Midbrain (tissue), 1 donor: ENCODE measurements around the gene COPS7B.

Experiments
- DNase-seq: peaks from one replicate; lab custom pipeline; 2025; lab: John Stamatoyannopoulos, UW

COPS7B gene

GRCh38 chr2:231785822-231786176, 446 bp upstream of the COPS7B start:
- DNase-seq = no peak

- DNase-seq = no peak
Measured at GRCh38 chr2:231786917-231787292, 660 bp downstream of the COPS7B start.

- DNase-seq = no peak
Measured at GRCh38 chr2:231791107-231791506, 4.9 kb downstream of the COPS7B start.

- no peak for DNase-seq
Measured at GRCh38 chr2:231794383-231794782, 8.1 kb downstream of the COPS7B start.

GRCh38 chr2:231795525-231796327, 9.5 kb downstream of the COPS7B start:
- DNase-seq = no peak

- no peak for DNase-seq
Measured at GRCh38 chr2:231800493-231801091, 14.3 kb downstream of the COPS7B start.

- DNase-seq = no peak
Measured at GRCh38 chr2:231803501-231804138, 17.4 kb downstream of the COPS7B start.

- no peak for DNase-seq
Measured at GRCh38 chr2:231807020-231807419, 20.8 kb downstream of the COPS7B start.

- no peak for DNase-seq
Measured at GRCh38 chr2:231810905-231811304, 24.7 kb downstream of the COPS7B start.

- DNase-seq = no peak
Measured at GRCh38 chr2:231816327-231817026, 30.2 kb downstream of the COPS7B start.

GRCh38 chr2:231819447-231820042, 33.3 kb downstream of the COPS7B start:
- no peak for DNase-seq

- no peak for DNase-seq
Measured at GRCh38 chr2:231820786-231821303, 34.6 kb downstream of the COPS7B start.

- no peak for DNase-seq
Measured at GRCh38 chr2:231821908-231822307, 35.7 kb downstream of the COPS7B start.

GRCh38 chr2:231853105-231853504, 66.9 kb downstream of the COPS7B start:
- no peak for DNase-seq

GRCh38 chr2:231854616-231855125, 68.4 kb downstream of the COPS7B start:
- no peak for DNase-seq

GRCh38 chr2:231856959-231857358, 70.7 kb downstream of the COPS7B start:
- no peak for DNase-seq
